Natural killer cell treated with Interleukin-12 subunit alpha and Interleukin-12 subunit beta and Interleukin-15 and Interleukin-18, amount 100 ng/mL, for 72 hours (primary cell): Measurements from ENCODE around the gene TPR. TPM values are rescaled to one million over a fixed set of nuclear protein-coding genes. Genes with fewer than 3 reads are reported as not detected.

Source experiments
- ATAC-seq, 2 donors: fragments of 150-1000 bp; cut with Tn5 transposase in 1 of 2; sonication (Bioruptor Pico), chemical (Tn5 transposase) in 1 of 2; 2 replicates each; pipeline ENCODE4 v1.10.0; 2021
- DNase-seq: peaks from one replicate; pipeline ENCODE4 v3.0.0; 2022; ENCODE audit warnings: low spot score
- H3K27ac Mint-ChIP-seq, 2 donors: 1 replicate in 1 of 2; 2 replicates in 1 of 2; pipeline ENCODE4 v1.8.0; 2022; ENCODE audit warnings: mixed read lengths in 2 of 2, mild to moderate bottlenecking in 1 of 2, moderate library complexity in 1 of 2
- H3K27me3 Mint-ChIP-seq, 2 donors: 1 replicate in 1 of 2; 2 replicates in 1 of 2; pipeline ENCODE4 v1.8.0; 2022; ENCODE audit warnings: mixed read lengths in 2 of 2
- H3K36me3 Mint-ChIP-seq: one replicate; pipeline ENCODE4 v1.8.0; 2022; ENCODE audit warnings: mixed read lengths
- H3K4me1 Mint-ChIP-seq, 2 donors: 1 replicate in 1 of 2; 2 replicates in 1 of 2; pipeline ENCODE4 v1.8.0; 2022; ENCODE audit warnings: low read depth in 2 of 2, mixed read lengths in 2 of 2, mild to moderate bottlenecking in 1 of 2
- H3K4me3 Mint-ChIP-seq: one replicate; pipeline ENCODE4 v1.8.0; 2022; ENCODE audit warnings: mixed read lengths
- H3K9me3 Mint-ChIP-seq: 2 replicates; pipeline ENCODE4 v1.8.0; 2022; ENCODE audit warnings: mixed read lengths
- total RNA-seq, 2 donors: library from RNA; stranded (reverse); gene quantifications; one replicate each; pipeline ENCODE4 v1.2.3, GENCODE V29; 2022

Gene TPR
- total RNA-seq, 2 donors from 2014 or later = 115 to 180 TPM

DNA sequence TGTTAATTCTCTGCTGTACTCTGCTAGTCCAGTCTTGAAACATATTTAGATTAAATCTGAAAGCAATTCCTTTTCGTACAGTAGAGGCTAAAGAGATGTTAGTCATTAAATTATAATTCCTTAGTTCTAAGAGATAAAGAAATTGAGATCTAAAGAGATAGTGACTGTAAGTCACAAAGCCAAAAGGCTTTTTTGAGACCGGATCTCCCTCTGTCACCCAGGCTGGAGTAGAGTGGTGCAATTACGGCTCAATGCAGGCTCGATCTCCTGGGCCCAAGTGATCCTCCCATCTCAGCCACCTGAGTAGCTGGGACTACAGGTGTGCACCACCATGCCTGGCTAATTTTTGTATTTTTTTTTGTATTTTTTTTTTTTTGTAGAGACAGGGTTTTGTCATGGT is 64.7 kb downstream of the TPR start:
- H3K27me3 Mint-ChIP-seq = no peaks in the 10 kb centered on the region
- H3K36me3 Mint-ChIP-seq = peaks cover 2% of the 10 kb centered on the region
- DNase-seq (no peak), ATAC-seq (no peak)
- peaks cover 4 to 5% of the 10 kb centered on the region in 2 donors for H3K4me1 Mint-ChIP-seq
- no peak overlapping the region for H3K27ac Mint-ChIP-seq
- H3K9me3 Mint-ChIP-seq = no peaks in the 10 kb centered on the region
- H3K4me3 Mint-ChIP-seq = no peak overlapping the region

DNA sequence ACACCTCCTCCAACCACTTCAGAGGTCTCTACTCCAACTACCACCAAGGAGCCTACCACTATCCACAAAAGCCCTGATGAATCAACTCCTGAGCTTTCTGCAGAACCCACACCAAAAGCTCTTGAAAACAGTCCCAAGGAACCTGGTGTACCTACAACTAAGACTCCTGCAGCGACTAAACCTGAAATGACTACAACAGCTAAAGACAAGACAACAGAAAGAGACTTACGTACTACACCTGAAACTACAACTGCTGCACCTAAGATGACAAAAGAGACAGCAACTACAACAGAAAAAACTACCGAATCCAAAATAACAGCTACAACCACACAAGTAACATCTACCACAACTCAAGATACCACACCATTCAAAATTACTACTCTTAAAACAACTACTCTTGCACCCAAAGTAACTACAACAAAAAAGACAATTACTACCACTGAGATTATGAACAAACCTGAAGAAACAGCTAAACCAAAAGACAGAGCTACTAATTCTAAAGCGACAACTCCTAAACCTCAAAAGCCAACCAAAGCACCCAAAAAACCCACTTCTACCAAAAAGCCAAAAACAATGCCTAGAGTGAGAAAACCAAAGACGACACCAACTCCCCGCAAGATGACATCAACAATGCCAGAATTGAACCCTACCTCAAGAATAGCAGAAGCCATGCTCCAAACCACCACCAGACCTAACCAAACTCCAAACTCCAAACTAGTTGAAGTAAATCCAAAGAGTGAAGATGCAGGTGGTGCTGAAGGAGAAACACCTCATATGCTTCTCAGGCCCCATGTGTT is 66.6 kb downstream of the TPR start:
- no peak for DNase-seq
- Mint-ChIP-seq H3K36me3 (no peaks in the 10 kb centered on the region), H3K27ac (no peak overlapping the region), H3K4me3 (no peak overlapping the region), H3K4me1 (peaks cover 5 to 6% of the 10 kb centered on the region in 2 donors), H3K27me3 (no peaks in the 10 kb centered on the region), H3K9me3 (no peaks in the 10 kb centered on the region)
- ATAC-seq = no peak

DNA sequence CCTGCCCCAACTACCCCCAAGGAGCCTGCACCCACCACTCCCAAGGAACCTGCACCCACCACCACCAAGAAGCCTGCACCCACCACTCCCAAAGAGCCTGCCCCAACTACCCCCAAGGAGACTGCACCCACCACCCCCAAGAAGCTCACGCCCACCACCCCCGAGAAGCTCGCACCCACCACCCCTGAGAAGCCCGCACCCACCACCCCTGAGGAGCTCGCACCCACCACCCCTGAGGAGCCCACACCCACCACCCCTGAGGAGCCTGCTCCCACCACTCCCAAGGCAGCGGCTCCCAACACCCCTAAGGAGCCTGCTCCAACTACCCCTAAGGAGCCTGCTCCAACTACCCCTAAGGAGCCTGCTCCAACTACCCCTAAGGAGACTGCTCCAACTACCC is 67.6 kb downstream of the TPR start:
- H3K4me1 Mint-ChIP-seq = peaks cover 5 to 6% of the 10 kb centered on the region in 2 donors
- H3K4me3 Mint-ChIP-seq = no peak overlapping the region
- H3K27me3 Mint-ChIP-seq = no peaks in the 10 kb centered on the region
- no peak overlapping the region for H3K27ac Mint-ChIP-seq
- no peaks in the 10 kb centered on the region for H3K36me3 Mint-ChIP-seq
- H3K9me3 Mint-ChIP-seq = no peaks in the 10 kb centered on the region
- DNase-seq (no peak), ATAC-seq (no peak)

DNA sequence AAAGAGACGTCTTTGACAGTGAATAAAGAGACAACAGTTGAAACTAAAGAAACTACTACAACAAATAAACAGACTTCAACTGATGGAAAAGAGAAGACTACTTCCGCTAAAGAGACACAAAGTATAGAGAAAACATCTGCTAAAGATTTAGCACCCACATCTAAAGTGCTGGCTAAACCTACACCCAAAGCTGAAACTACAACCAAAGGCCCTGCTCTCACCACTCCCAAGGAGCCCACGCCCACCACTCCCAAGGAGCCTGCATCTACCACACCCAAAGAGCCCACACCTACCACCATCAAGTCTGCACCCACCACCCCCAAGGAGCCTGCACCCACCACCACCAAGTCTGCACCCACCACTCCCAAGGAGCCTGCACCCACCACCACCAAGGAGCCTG is 68.5 kb downstream of the TPR start:
- no peaks in the 10 kb centered on the region for H3K36me3 Mint-ChIP-seq
- no peak overlapping the region for H3K4me3 Mint-ChIP-seq
- no peaks in the 10 kb centered on the region for H3K9me3 Mint-ChIP-seq
- H3K27ac Mint-ChIP-seq = no peak overlapping the region
- no peaks in the 10 kb centered on the region for H3K27me3 Mint-ChIP-seq
- ATAC-seq (no peak), DNase-seq (no peak)
- H3K4me1 Mint-ChIP-seq = peaks cover 5 to 6% of the 10 kb centered on the region in 2 donors

DNA sequence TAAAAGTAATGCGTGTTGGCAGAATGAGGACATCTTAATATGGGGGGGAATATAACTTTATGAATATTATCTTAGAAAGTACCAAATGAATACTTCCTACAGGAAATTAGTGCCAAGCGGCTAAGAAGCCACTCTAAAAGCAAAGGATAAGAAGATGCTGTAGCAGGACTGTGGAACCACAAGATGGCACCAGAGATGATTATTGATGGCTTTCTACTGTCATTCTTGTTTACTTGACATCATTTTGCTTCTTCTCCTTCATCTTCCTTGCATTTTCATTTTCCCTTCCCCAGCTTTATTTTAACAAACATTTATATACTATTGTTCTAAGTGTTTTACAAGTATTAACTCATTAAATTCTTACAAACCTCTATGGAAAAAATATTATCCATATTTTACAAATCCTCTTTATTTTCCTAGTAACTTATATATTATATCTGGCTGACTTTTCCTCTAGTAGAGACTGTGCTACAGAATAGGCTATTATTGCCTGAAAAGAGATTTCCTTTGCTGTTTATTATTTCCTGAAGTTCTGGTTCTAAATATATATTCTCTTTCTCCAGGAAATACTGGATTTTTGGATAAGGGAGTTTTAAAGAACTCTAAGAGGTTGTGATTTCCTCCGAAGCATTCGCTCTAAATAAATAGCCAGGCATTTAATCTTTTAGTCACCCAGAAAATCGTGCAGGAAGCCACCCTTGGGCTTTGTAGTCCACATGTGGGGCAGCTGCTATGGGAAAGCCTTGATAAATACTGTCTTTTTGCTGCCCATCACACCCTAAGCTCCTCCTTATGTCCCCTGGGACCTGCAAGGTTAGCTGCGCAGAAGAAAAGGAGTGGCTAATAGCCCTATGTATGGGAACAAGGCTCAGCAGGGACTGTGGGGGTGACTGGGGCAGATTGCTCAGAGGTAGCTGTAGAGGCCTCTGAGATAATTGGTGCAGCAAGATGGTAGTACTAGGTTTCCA is 69.8 kb downstream of the TPR start:
- Mint-ChIP-seq H3K9me3 (no peaks in the 10 kb centered on the region), H3K27me3 (peaks cover under 1 to 2% of the 10 kb centered on the region in 2 donors), H3K27ac (no peak overlapping the region), H3K36me3 (no peaks in the 10 kb centered on the region), H3K4me1 (peaks cover 5 to 6% of the 10 kb centered on the region in 2 donors), H3K4me3 (no peak overlapping the region)
- ATAC-seq = no peak
- no peak for DNase-seq

DNA sequence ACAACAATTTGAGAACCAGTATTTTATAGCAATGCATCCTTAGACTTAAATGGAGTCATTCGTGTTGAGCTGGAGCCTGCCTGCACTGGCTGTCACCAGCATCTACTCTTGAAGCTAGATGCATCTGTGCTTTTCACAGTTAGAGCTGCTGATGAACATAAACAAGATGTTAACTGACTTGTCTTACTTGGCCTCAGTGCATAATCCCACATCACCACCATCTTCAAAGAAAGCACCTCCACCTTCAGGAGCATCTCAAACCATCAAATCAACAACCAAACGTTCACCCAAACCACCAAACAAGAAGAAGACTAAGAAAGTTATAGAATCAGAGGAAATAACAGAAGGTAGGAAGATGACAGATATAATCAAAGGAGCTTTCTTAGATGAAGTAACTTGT is 71.1 kb downstream of the TPR start:
- H3K9me3 Mint-ChIP-seq = no peaks in the 10 kb centered on the region
- no peak overlapping the region for H3K27ac Mint-ChIP-seq
- H3K4me1 Mint-ChIP-seq = peaks cover 5 to 6% of the 10 kb centered on the region in 2 donors
- no peak for ATAC-seq
- H3K4me3 Mint-ChIP-seq = no peak overlapping the region
- H3K27me3 Mint-ChIP-seq = peaks cover 5 to 6% of the 10 kb centered on the region in 2 donors
- DNase-seq = no peak
- H3K36me3 Mint-ChIP-seq = no peaks in the 10 kb centered on the region

DNA sequence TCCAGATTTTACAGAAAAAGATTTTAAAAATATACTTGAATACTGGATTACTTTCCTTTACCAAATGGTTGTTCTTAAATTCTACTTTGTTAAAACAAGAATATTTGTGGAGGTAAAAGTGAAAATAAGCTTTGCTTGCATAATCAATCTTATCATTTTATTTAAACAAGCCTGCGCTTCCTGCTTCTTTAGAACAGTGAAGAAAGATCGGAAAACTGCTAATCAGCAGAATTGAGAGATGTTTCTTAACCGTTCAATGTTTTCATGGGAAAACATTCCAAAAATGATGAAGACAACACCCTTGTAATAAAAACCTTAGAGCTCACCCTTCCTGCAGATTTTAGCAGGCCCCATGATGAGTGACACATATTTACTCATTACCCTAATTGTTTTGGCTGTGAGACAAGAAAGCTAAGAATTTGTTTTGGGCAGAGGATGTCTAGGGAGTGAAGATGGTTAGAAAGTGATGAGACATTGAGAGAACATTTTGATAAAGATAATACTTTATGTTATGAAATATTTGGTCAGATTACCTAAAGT is 72.6 kb downstream of the TPR start:
- Mint-ChIP-seq H3K36me3 (no peaks in the 10 kb centered on the region), H3K27ac (no peak overlapping the region), H3K4me1 (peaks cover 5 to 6% of the 10 kb centered on the region in 2 donors), H3K9me3 (no peaks in the 10 kb centered on the region), H3K4me3 (no peak overlapping the region), H3K27me3 (peaks cover 6% of the 10 kb centered on the region in 2 donors)
- no peak for DNase-seq
- ATAC-seq = no peak

DNA sequence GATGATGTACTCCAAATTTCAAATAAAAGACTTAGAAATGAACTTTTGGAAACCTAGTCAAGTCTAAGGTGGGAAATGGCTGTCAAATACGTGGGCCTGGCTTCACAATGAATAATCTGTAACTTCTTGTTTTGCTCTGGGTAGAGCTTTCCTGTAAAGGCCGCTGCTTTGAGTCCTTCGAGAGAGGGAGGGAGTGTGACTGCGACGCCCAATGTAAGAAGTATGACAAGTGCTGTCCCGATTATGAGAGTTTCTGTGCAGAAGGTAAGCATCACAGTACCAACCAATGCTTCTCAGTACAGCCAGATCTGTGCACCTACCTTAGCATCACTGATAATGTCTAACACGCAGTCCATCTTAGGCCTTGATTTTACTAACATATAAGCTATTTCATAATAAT is 73.6 kb downstream of the TPR start:
- no peak for ATAC-seq
- no peaks in the 10 kb centered on the region for H3K9me3 Mint-ChIP-seq
- no peak for DNase-seq
- peaks cover 4 to 5% of the 10 kb centered on the region in 2 donors for H3K4me1 Mint-ChIP-seq
- no peak overlapping the region for H3K27ac Mint-ChIP-seq
- peaks cover 6% of the 10 kb centered on the region in 2 donors for H3K27me3 Mint-ChIP-seq
- no peak overlapping the region for H3K4me3 Mint-ChIP-seq
- H3K36me3 Mint-ChIP-seq = no peaks in the 10 kb centered on the region

DNA sequence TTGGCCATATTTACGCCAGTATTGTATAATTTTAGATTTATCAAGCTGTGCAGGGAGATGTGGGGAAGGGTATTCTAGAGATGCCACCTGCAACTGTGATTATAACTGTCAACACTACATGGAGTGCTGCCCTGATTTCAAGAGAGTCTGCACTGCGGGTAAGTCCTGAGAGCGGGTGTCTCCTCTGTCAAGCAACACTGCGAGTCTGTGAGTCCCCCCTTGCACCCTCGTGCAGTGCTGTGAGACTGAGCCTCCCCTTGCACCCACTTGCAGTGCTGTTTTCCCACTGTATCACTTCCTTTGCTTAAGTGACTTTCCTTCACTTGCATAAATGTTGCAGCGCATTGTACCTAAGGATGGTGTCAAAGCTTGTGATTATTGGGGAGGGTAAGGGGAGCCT is 75.0 kb downstream of the TPR start:
- no peaks in the 10 kb centered on the region for H3K9me3 Mint-ChIP-seq
- H3K36me3 Mint-ChIP-seq = no peaks in the 10 kb centered on the region
- ATAC-seq = no peak
- H3K27me3 Mint-ChIP-seq = peaks cover 10 to 11% of the 10 kb centered on the region in 2 donors
- DNase-seq = no peak
- H3K4me1 Mint-ChIP-seq = peaks cover 0 to 2% of the 10 kb centered on the region in 2 donors
- no peak overlapping the region for H3K27ac Mint-ChIP-seq
- H3K4me3 Mint-ChIP-seq = no peak overlapping the region

DNA sequence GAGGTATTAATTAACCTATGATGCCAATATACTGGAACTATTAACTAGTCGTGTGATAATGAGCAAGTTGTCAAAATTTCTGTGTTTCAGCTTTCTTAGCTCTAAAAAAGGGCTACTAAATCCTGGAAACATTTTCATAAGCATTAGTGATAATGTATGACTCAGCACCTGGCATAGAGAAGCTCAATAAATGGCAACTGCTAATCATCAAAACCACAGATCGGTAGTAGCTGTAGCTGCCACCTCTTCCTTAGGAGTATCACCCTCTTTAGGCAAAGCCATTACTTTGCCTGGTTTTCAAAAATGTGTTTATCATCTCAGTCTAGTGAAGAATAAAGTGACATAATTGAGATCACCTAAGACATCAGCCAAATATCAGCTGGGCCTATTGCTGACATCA is 75.5 kb downstream of the TPR start:
- Mint-ChIP-seq H3K27ac (no peak overlapping the region), H3K36me3 (no peaks in the 10 kb centered on the region), H3K4me1 (peaks cover 0 to 2% of the 10 kb centered on the region in 2 donors), H3K27me3 (peaks cover 10 to 13% of the 10 kb centered on the region in 2 donors), H3K9me3 (no peaks in the 10 kb centered on the region), H3K4me3 (no peak overlapping the region)
- DNase-seq (no peak), ATAC-seq (no peak)

DNA sequence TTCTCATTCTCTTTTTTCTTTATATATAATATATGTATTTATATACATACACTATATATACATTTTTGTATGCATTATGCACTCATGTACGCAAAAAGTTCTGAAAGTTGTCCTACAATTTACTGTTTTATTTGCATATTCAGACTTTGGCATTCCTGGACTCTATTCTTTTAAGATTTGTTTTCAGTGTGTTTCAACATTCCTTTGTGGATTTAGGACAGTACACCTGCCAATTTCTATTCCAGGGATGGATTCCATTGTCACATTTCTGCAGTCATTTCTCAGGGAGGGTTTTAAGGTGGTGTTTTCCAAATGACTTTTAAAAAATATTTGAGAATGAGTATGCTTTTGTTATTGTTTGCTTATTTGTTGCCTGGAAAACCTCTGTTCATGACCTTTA is 76.2 kb downstream of the TPR start:
- H3K9me3 Mint-ChIP-seq = no peaks in the 10 kb centered on the region
- ATAC-seq = no peak
- H3K27me3 Mint-ChIP-seq = peaks cover 13 to 14% of the 10 kb centered on the region in 2 donors
- DNase-seq = no peak
- peaks cover 0 to under 1% of the 10 kb centered on the region in 2 donors for H3K4me1 Mint-ChIP-seq
- no peak overlapping the region for H3K27ac Mint-ChIP-seq
- no peaks in the 10 kb centered on the region for H3K36me3 Mint-ChIP-seq
- H3K4me3 Mint-ChIP-seq = no peak overlapping the region

DNA sequence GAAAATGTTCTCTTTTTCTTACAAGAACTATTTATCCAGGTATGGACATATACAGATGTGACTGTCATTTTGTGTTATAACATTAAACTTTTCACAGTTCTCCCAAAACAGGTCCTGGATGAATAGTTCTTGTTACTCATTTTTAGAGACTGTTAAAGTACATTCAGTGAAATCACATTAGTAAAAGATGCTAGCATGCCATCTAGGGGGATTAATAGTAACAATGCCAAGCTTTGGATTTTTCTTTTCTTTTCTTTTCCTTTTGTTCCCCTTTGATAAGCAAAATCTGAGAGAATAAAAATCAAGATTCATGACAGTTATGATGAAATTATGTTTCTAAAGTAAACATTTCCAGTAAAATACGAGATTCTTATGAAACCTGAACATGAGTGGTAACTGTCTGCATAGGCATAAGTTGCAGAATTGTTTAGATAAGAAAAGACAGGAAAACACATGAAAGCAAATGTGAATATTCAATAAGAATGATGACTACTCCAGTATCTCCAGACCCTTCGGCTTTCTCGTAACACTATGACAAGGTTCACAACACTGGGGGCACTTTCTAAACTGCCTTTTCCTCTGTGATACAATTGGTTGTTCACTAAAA is 77.5 kb downstream of the TPR start:
- ATAC-seq (no peak), DNase-seq (no peak)
- Mint-ChIP-seq H3K27ac (no peak overlapping the region), H3K9me3 (no peaks in the 10 kb centered on the region), H3K4me1 (no peaks in the 10 kb centered on the region), H3K36me3 (no peaks in the 10 kb centered on the region), H3K4me3 (no peak overlapping the region), H3K27me3 (peaks cover 13 to 17% of the 10 kb centered on the region in 2 donors)

DNA sequence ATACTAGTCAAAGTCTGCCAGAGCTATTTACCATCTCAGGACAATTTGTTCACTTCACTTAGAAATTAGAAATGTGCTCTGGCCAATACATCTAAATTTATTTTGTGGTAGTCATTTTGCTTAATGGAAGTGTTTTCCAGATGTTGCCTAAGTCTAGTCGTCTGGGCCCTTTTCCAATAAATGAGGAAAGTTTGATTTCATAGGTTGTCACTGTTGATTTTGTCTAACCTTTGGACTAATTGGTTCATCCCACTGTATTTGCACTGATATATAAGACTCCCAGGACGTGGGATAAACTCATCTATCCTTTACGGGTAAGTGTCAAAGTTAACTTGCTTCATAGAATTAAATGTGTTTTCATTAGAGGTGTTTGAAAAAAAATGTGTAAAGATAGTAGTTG is 79.1 kb downstream of the TPR start, which contains the start of gene PRG4:
Gene PRG4 (plus strand): TSS at position 300 of the 400 bp plus-strand sequence.
- H3K36me3 Mint-ChIP-seq = no peaks in the 10 kb centered on the region
- no peak within 1 kb of the TSS for H3K4me3 Mint-ChIP-seq
- DNase-seq (no peak), ATAC-seq (no peak)
- peaks cover 13 to 17% of the 10 kb centered on the region in 2 donors for H3K27me3 Mint-ChIP-seq
- H3K9me3 Mint-ChIP-seq = no peaks in the 10 kb centered on the region
- H3K27ac Mint-ChIP-seq = no peak within 1 kb of the TSS
- no peaks in the 10 kb centered on the region for H3K4me1 Mint-ChIP-seq
